Fibroblast of peridontal ligament (primary cell): ENCODE measurements around the gene VAMP1.
A peak's percentile ranks its signal among the peaks of the same experiment; 100 is the strongest.
"Not testable (repeated sequence)": the region's sequence is repeated elsewhere in the genome, so short reads cannot be mapped to it uniquely, and the experiment has no call there.

ENCODE experiments used
- DNase-seq: peaks from one replicate; pipeline ENCODE4 v3.0.0-alpha.2; 2010; ENCODE audit errors: extremely low read depth

Gene VAMP1

DNA sequence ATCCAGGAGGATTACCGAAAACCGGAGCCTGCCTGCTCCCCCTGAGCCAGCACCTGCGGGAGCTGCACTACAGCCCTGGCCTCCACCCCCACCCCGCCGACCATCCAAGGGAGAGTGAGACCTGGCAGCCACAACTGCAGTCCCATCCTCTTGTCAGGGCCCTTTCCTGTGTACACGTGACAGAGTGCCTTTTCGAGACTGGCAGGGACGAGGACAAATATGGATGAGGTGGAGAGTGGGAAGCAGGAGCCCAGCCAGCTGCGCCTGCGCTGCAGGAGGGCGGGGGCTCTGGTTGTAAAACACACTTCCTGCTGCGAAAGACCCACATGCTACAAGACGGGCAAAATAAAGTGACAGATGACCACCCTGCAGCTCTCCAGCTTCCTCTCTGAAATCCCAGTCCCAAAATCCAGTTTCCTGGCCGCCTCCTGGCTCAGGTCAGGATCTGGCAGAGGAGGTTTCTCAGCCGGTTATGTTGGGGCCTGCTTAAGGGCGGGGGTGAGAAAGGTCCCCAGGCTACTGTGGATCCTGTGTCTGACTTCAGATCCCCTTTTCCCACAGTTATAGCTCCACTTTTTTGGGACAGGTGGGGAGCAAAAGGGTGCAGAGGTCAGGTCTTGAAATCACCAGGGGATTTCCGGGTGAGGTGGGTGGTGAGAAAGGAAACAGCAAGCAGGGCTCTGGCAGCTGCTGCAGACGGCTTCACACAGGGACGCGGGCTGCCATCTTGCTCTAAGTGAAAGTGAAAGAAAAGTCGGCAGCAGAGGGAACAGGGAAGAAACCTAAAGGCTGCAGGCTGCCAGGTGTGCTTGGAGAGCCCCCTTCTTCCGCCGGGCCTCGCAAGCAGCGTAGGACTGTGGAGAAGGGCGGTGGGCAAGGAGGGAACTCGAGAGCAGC is 18.9 kb downstream of the VAMP1 start, which contains the start of gene TAPBPL:
TAPBPL (plus strand) TSS at position 695 of the 897 bp plus-strand sequence. CDS start 207 bp downstream, outside the sequence.
- DNase-seq: peak; percentile 78

DNA sequence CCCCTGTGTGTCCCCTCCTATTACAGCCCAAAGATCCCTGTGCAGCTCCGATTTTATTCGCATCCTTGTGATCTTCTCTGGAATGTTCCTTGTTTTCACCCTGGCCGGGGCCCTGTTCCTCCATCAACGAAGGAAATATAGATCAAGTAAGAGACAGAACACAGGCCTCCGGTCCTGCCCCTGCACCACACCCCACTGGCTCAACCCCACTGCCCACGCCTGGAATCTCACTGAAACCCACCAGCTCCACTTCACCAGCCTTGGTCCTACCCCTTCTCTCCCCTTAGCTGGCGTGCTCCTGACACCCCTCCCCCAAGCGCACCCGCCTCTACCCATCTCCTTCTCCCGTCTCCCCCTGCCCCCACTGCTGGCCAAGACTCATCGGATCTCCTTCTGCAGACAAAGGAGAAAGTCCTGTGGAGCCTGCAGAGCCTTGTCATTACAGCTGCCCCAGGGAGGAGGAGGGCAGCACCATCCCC is 19.6 kb downstream of the VAMP1 start:
- DNase-seq: peak; percentile 15

DNA sequence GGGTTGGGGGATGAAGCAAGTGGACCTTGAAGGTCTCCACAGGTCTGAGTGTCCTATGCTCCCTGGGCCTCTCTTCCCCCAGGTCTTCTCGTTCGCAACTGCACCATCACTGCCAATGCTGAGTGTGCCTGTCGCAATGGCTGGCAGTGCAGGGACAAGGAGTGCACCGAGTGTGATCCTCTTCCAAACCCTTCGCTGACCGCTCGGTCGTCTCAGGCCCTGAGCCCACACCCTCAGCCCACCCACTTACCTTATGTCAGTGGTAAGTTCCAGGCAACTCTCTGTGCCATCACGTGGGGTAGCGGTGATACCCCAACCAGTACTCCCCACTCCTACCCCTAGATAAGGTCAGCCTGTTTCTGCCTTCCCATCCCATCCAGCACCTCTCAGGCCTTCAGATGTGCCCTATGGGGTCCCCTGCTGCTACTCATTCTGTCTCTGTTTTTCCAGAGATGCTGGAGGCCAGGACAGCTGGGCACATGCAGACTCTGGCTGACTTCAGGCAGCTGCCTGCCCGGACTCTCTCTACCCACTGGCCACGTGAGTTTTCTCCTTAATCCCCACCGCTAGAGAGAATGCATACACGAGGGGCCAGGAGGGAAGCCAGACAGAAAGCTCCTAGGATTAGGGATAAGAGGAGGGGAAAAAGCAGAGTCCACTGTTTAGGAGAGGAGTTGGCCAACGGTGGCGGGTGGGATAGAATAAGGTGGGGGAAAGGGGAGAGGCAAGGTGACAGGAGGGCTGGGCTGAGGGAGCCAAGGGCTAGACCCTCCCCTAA is 20.2 kb downstream of the VAMP1 start:
- no peak for DNase-seq

DNA sequence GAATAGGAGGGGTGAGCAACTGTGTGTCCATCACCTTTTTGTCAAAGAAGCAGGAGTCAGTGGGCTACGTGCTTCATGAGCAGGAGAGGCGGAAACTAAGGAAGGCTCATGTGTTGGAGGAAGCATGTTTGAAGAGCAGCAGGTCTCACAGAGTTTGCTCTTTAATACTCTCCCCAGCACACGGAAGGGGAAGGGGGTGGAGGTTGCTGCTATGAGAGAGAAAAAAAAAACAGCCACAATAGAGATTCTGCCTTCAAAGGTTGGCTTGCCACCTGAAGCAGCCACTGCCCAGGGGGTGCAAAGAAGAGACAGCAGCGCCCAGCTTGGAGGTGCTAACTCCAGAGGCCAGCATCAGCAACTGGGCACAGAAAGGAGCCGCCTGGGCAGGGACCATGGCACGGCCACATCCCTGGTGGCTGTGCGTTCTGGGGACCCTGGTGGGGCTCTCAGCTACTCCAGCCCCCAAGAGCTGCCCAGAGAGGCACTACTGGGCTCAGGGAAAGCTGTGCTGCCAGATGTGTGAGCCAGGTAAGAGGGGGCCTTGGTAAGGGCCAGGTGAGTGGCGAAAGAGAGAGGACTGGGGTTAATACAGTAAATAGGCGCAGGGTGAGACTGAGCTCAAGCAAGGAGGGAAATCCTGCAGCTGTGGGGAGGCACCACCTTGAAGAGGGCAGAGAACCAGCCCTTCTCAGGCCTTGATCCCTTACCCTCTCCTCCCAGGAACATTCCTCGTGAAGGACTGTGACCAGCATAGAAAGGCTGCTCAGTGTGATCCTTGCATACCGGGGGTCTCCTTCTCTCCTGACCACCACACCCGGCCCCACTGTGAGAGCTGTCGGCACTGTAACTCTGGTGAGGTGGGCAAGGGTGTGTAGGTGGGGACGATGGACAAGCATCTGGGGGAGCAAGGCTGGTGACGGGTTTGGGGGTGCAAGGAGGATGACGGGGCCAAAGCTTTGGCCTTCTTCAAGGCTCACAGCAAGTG is 25.5 kb downstream of the VAMP1 start, which contains the start of gene CD27:
CD27 (plus strand) TSS at position 252 of the 985 bp plus-strand sequence; CDS start at position 393, 141 bp downstream.
- no peak for DNase-seq

DNA sequence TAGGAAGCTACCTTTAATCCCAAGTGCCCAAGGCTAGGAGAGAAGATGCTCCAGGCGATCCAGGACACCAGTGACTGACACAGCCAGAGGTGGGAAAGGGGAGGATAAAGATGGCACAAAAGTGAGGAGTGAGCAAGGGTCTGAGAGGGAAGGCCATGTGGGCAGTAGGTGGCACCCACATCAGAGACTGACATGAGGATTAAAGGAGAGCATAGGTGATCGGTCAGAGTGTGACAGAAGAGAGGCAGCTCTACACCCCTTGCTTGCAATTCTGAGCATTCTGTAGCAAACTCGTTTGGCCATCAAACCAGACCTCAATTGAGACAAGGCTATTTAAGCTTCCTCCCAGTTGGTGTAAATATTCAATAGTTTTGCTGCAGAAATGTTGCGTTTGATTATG is 26.4 kb downstream of the VAMP1 start:
- DNase-seq: no peak

DNA sequence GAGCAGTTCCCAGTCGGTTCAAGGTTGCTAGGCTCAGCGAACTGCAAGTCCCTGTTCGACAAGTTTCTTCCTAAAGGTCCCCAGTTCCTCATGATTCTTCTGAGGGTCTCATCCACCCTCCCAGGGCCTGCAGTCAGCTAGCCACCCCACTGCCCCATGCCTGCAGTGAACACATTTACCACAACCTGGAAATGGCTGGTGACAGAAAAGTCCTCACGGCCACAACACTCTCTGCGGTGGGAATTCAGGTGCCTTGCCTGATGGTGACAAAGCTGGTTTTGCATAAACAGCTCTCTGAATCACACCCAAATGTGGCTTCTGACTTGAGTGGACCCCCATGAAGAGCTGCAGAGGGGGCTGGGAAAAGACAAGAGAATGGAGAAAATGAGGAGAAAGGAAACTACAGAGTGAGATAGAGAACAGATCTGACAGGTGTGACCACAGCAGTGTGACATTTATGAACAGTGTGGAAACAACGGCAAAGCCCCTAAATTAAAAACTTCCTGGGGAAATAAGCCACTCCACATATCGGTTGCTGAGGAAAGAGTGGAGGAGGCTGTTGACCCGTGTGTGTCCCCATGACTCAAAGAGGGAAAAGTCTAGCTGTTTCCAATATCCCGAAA is 27.0 kb downstream of the VAMP1 start:
- DNase-seq: no peak

DNA sequence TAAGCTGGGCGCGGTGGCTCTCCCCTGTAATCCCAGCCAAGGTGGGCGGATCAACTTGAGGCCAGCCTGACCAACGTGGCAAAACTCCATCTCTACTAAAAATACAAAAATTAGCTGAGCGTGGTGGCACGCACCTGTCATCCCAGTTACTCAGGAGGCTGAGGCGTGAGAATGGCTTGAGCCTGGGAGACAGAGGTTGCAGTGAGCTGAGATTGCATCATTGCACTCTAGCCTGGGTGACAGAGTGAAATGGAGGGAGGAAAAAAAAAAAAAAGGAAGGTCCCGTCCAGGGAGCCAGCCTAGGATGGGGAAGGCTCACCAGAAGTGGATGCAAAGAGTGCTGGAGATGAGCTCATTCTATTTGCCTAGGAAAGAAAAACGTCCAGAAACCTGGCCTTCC is 27.6 kb downstream of the VAMP1 start:
- no peak for DNase-seq

DNA sequence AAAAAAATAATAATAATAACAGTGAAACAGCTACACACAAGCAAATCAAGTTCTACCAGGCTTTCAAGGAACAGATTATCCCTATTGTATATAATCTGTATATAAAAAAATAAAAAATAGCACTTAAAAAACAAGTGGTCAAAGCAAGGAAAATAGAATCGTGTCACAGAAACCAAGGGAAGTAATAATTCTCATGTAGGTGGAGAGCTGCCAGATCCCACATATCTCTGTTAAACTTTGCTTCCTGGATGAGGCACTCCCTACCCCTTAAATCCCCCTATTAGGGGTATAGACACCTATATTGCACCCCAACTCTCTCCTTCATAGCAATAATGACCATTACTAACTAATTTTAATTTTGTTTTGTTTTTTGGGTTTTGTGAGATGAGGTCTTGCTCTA is 30.1 kb downstream of the VAMP1 start:
- DNase-seq: no peak

DNA sequence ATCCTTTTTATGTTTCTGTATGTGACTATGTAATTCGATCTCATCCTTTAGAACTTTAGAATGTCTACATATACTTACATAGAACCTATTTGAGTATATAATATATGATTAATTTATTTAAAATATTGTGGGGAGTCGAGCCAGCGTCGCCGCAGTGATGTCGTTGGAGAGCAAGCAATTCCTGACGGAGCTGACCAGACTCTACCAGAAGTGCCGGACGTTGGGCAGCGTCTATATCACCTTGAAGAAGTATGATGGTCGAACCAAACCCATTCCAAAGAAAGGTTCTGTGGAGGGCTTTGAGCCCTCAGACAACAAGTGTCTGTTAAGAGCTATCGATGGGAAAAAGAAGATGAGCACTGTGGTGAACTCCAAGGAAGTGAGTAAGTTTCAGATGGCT is 32.1 kb downstream of the VAMP1 start:
- DNase-seq: no peak

DNA sequence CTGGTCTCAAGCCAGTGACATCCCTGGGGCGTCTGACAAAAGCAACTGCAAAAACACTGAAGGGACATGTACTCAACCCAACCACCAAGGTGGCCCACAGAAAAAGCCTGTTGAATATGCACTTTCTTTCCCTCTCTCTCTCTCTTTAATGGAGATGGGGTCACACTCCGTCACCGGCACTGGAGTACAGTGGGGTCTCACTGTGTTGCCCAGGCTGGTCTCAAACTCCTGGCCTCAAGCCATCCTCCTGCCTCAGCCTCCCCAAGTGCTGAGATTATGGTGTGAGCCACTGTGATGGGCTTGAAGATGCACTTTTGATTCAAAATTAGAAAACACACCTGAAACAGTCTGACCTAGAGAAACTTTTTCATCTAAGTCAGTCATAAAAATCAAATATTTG is 32.9 kb downstream of the VAMP1 start:
- no peak for DNase-seq

DNA sequence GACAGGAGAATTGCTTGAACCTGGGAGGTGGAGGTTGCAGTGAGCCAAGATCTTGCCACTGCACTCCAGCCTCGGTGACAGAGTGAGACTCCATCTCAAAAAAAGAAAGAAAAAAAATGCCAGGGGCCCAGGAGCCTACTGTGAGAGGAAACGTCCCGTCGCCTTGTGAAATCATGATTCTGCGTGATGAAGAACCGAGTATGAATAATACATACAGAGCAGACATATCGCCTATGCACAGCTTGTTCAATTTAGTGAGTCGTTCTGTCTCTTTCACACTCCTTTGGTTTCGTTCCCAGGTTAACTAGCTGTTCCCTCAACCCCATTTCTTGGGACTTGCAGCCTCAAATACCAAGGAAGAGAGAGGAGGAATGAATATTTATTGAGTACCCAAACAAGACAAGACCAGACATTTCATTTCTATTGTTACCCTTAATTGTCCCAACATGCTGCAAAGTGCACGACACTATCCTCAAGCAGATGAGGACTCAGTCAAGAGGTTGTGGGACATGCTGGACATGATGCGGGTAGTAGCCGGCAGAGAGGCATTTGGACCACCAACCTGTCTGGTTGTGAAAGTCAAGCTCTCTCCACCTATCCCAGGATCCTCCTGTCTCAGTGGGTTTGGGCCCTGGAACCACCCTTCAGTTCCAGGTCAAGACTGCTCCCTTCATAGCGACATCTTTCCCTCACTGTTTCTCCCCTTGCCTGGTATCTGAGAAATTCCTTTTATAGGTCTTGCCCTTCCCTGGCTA is 34.3 kb downstream of the VAMP1 start:
- DNase-seq: no peak

DNA sequence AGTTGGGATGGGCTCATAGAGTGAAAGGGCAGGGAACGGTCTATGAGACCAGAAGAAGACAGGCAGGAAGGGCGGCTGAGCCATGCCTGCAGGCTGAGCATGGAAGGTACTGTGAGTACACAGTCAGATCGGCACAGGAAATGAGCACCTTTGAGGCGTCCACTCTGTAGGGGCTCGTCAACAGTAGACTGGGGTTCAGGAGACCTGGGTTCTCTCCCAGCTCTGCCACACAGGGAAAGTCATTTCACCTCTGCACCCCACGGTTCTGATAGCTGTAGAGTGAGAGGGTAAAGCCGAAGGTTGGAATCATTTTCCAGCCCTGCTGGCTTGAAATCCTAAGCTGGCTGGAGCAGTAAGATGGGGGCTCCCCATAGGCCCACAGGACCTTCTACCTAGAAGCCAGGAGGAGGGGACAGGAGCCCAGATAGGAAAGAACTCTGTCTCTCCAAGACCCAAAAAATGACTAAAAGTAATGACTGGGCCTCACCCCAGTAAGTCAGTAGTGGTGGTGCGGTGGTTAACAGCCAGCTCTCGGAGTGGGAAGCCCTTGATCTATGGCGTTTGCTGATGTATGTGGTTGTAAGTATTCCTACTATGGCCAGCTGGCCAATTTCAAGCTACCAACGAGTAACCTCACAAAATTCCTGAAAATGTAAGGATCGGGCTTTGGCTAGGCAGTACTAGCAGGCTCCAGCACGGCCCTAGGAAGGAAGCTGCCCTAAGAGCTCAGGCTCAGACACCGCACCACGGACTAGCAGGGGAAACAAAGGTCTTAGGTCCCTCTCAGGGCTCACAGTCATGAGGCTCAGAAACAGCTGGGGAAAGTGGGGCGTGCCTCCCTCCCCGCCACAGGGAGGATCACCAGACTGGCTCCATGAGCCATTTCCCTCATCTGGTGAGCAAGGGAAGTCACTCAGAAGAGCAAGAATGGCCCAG is 36.0 kb downstream of the VAMP1 start:
- no peak for DNase-seq

DNA sequence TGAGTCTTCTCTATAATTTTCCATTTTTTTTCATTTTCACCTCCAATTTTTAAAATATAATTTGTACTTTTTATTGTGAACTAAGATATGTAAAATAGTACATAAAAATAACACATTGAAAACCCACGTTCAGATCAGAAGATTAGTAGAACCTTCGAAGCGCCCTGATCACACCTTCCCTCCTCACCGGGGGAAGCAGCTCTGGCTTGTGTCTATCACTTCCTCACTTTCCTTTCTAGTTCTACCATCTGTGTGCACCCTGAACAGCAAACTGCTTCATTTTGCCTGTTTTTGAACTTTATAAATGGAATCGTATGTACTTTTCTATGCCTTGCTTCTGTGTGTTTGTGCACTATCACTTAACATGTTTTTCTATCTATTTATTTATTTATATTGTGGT is 37.5 kb downstream of the VAMP1 start:
- no peak for DNase-seq

DNA sequence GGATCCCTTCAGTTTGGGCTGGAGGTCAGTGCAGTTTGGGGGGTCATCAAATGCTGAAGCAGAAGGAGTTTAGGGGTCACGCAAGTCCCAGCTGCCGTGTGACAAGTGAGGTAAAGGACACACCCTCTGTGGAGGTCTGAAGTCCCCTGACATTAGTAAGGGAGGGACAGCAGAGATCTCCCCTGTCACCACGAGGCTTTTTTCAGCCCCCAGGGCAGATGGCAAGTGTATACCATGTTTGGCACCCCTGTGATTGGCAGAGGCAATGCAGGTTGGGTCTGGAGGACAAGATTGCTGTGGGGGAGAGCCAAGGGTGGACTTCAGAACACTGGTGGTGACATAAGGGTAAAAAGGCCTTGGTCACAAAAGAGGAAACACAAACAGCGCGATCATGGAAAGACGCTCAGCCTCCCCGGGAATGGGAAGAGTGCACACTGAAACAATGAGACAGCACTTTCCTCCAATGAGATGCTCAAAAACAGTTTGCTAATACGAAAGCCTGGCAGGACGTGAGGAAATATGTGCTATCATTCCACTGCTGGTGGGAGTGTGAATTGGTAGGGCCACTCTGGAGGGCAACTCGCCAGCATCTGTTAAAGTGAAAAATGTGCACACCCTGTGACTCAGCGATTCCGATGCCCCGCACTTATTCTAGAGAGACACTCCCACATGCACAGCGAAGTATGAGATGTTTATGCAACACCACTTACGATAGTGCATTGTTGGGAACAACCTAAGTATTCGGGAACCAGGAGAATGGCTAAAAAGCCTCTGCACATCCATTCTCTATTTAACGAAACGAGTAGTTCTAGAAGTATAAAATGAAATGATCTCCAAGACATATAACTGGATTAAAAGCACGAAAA is 40.1 kb downstream of the VAMP1 start:
- peak; percentile 98 for DNase-seq

DNA sequence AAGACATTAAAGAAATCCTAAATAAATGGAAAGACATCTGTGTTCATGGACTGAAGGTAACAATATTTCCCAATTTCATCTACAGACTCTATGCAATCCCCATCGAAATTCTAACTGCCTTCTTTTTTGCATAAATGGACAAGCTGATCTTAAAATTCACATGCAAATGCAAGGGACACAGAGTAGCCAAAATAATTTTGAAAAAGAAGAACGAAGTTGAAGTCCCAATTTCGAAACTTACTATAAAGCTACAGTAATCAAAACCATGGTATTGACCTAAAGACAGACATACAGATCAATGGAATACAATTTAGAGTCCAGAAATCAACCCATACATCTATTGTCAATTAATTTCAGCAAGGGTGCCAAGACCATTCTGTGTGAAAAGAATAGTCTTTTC is 42.2 kb downstream of the VAMP1 start:
- no peak for DNase-seq

DNA sequence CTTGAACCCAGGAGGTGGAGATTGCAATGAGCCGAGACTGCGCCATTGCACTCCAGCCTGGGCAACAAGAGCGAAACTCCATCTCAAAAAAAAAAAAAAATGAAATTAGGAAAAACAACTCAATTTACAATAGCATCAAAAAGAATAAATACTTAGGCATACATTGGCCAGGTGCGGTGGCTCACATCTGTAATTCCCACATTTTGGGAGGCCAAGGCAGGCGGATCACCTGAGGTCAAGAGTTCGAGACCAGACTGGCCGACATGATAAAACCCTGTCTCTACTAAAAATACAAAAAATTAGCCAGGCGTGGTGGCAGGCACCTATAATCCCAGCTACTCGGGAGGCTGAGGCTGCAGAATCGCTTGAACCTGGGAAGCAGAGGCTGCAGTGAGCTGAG is 42.7 kb downstream of the VAMP1 start:
- DNase-seq: not testable (repeated sequence)

DNA sequence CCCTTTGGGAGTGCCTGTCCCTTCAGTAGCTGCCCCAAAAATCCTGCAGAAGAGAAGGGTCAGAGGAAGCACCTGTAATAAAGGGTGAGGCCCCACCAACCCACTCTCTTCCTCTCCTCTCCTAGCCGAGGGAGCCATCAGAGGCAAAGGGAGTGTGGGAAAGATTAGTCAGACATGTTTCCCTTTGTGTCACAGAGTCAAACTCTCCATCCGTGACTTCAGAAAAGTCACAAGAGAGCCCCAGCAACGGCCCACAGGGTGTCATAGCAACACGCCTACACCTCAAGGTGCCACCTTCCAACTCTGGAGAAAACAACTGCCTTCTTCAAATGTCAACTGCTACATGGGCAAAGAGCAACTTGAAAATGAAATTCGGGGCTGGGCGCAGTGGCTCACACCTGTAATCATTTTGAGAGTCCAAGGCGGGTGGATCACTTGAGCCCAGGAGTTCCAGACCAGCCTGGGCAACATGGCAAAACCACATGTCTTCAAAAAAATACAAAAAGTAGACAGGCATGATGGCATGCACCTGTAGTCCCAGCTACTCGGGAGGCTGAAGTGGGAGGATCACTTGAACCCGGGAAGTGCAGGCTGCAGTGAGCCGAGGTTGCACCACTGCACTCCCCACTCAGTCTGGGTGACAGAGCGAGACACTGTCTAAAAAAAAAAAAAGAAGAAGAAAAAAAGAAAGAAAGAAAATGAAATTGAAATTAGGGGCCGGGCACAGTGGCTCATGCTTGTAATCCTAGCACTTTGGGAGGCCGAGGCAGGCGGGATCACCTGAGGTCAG is 43.4 kb downstream of the VAMP1 start:
- no peak for DNase-seq
